Hematopoietic multipotent progenitor cell treated with erythropoietin and hydrocortisone succinate and interleukin-3 and kit ligand, for 15 days (in vitro differentiated cells): ENCODE results near the gene HOXC9.
A peak's percentile ranks its signal among the peaks of the same experiment; 100 is the strongest.

Source experiments
- DNase-seq: peaks from one replicate; pipeline ENCODE4 v3.0.0-alpha.2; 2015; ENCODE audit warnings: low spot score

The HOXC9 gene

GRCh38 chr12:54002278-54002914 is 2.4 kb downstream of the HOXC9 start:
- DNase-seq = no peak

- DNase-seq = no peak
These were observed 3.0 kb downstream of the HOXC9 start for GRCh38 chr12:54002915-54003389.

- no peak for DNase-seq
These were observed 3.7 kb downstream of the HOXC9 start for GRCh38 chr12:54003625-54004024.

- no peak for DNase-seq
These were observed 4.3 kb downstream of the HOXC9 start for GRCh38 chr12:54004063-54004840.

- no peak for DNase-seq
These were observed 5.0 kb downstream of the HOXC9 start for GRCh38 chr12:54004841-54005530.

GRCh38 chr12:54005531-54005852 is 5.5 kb downstream of the HOXC9 start:
- no peak for DNase-seq

- DNase-seq = peak; percentile 76
These were observed 6.0 kb downstream of the HOXC9 start for GRCh38 chr12:54005853-54006558.

GRCh38 chr12:54006559-54007220 is 6.7 kb downstream of the HOXC9 start:
- DNase-seq = no peak

- no peak for DNase-seq
These were observed 7.7 kb downstream of the HOXC9 start for GRCh38 chr12:54007538-54008259.

GRCh38 chr12:54008260-54008552 is 8.2 kb downstream of the HOXC9 start:
- no peak for DNase-seq

- no peak for DNase-seq
These were observed 9.5 kb downstream of the HOXC9 start for GRCh38 chr12:54009171-54010052.

- no peak for DNase-seq
These were observed 10.4 kb downstream of the HOXC9 start for GRCh38 chr12:54010053-54010971.

- no peak for DNase-seq
These were observed 11.2 kb downstream of the HOXC9 start for GRCh38 chr12:54010972-54011664.

- no peak for DNase-seq
These were observed 11.9 kb downstream of the HOXC9 start for GRCh38 chr12:54011665-54012532.

GRCh38 chr12:54012631-54013409 is 12.9 kb downstream of the HOXC9 start:
- no peak for DNase-seq

GRCh38 chr12:54014377-54015017 is 14.5 kb downstream of the HOXC9 start:
- no peak for DNase-seq
